ENCODE data around the gene PLIN1.
"Not testable (repeated sequence)": the region's sequence is repeated elsewhere in the genome, so short reads cannot be mapped to it uniquely, and the experiment has no call there.

GRCh38 chr15:89689930-89690275 lies 10.7 kb upstream of the PLIN1 start:
- not testable (repeated sequence) for TF ChIP-seq EZH2 (IDR thresholded peaks at IDR 0.05; ENCODE audit: borderline replicate concordance, low read length); CTCF (IDR thresholded peaks at IDR 0.05; ENCODE audit: low read length)
